Measurements from ENCODE around the gene TTLL5.

GRCh38 chr14:75672605-75673192, 11.7 kb downstream of the TTLL5 start:
- TF ChIP-seq POLR2A (IDR thresholded peaks at IDR 0.05) (no peak), CTCF (IDR thresholded peaks at IDR 0.05) (no peak)
